Calu3 (cell line): ENCODE measurements around the gene EPHB3. TPM values are rescaled to one million over a fixed set of nuclear protein-coding genes. Genes with fewer than 3 reads are reported as not detected.

Experiments used
- BruUV-seq: library from RNA; stranded (reverse); fragments of 400-500 nt; replicated peaks from 2 replicates; lab custom pipeline; 2021; lab: Mats Ljungman, UMichigan
- CTCF ChIA-PET: fragments of 300-600 bp; sonication (Branson Sonifier 250); formaldehyde crosslinking; loops from one replicate; lab custom pipeline; 2022; ENCODE audit warnings: antibody characterized with exemption; lab: Charles Lee
- DNase-seq: peaks from one replicate; pipeline ENCODE4 v3.0.0; 2022
- H3K27ac Mint-ChIP-seq: one replicate; pipeline ENCODE4 v1.8.0; 2022; ENCODE audit warnings: mixed read lengths; ENCODE audit not compliant: unreplicated experiment
- H3K27me3 Mint-ChIP-seq: one replicate; pipeline ENCODE4 v1.8.0; 2022; ENCODE audit warnings: mixed read lengths; ENCODE audit not compliant: unreplicated experiment
- H3K36me3 Mint-ChIP-seq: one replicate; pipeline ENCODE4 v1.8.0; 2022; ENCODE audit warnings: mild to moderate bottlenecking, moderate library complexity, mixed read lengths; ENCODE audit not compliant: insufficient read depth, unreplicated experiment
- H3K4me1 Mint-ChIP-seq: one replicate; pipeline ENCODE4 v1.8.0; 2022; ENCODE audit warnings: mild to moderate bottlenecking, low read depth, mixed read lengths; ENCODE audit not compliant: unreplicated experiment
- H3K4me3 Mint-ChIP-seq: one replicate; pipeline ENCODE4 v1.8.0; 2022; ENCODE audit warnings: mild to moderate bottlenecking, low read depth, moderate library complexity, mixed read lengths; ENCODE audit not compliant: unreplicated experiment
- H3K9me3 Mint-ChIP-seq: one replicate; pipeline ENCODE4 v1.8.0; 2022; ENCODE audit warnings: low read depth, mixed read lengths; ENCODE audit not compliant: unreplicated experiment
- intact Hi-C: fragments of 100-400 bp; cut with micrococcal nuclease; formaldehyde crosslinking; loops from one replicate; pipeline ENCODE4 v1.10.0; 2022; ENCODE audit not compliant: unreplicated experiment
- total RNA-seq: library from RNA; stranded (reverse); gene quantifications from 2 replicates; pipeline ENCODE4 v1.2.3, GENCODE V29; 2022
- TF ChIP-seq, protein P1 (sequence below): fragments of 200-600 bp; IDR thresholded peaks from one replicate; pipeline ENCODE4 v1.8.0; 2022; ENCODE audit warnings: antibody characterized with exemption; ENCODE audit not compliant: unreplicated experiment

EPHB3 gene
- total RNA-seq, 1 experiment from 2014 or later, result 2.5 TPM

DNA sequence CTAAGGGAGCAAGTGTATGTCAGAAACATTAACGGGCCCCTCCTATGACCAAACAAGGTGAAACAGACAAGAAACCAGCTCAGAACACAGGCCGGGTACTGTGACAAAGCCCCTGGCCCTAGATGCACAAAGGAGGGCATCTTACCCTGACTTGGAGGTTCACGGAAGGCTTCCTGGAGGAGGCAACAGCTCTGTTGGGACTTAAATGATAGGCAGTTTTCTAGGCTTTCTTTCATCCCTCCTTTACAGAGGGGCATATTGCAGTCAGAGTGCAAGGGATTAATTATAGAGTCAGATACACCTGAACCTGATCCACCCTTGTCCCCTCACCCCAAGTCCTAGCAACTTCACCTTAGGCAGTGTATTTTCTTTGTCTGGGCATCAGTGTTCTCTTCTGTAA lies 8.4 kb downstream of the EPHB3 start:
- Mint-ChIP-seq H3K9me3 (no peaks in the 10 kb centered on the region), H3K36me3 (peaks cover 25% of the 10 kb centered on the region), H3K4me1 (peaks cover 26% of the 10 kb centered on the region), H3K27ac (no peak overlapping the region), H3K4me3 (peak overlapping the region; percentile 67), H3K27me3 (peaks cover 63% of the 10 kb centered on the region)
- intact Hi-C loops, result no loop called here
- DNase-seq, result no peak
- TF ChIP-seq, protein P1, sequence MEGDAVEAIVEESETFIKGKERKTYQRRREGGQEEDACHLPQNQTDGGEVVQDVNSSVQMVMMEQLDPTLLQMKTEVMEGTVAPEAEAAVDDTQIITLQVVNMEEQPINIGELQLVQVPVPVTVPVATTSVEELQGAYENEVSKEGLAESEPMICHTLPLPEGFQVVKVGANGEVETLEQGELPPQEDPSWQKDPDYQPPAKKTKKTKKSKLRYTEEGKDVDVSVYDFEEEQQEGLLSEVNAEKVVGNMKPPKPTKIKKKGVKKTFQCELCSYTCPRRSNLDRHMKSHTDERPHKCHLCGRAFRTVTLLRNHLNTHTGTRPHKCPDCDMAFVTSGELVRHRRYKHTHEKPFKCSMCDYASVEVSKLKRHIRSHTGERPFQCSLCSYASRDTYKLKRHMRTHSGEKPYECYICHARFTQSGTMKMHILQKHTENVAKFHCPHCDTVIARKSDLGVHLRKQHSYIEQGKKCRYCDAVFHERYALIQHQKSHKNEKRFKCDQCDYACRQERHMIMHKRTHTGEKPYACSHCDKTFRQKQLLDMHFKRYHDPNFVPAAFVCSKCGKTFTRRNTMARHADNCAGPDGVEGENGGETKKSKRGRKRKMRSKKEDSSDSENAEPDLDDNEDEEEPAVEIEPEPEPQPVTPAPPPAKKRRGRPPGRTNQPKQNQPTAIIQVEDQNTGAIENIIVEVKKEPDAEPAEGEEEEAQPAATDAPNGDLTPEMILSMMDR, result no peak
- CTCF ChIA-PET, result interaction anchor here (1.3 kb wide), 1 partner anchor 9 kb away, joined by 3 read pairs; the partner anchor contains the start of gene EPHB3
- no TSS peak for BruUV-seq

DNA sequence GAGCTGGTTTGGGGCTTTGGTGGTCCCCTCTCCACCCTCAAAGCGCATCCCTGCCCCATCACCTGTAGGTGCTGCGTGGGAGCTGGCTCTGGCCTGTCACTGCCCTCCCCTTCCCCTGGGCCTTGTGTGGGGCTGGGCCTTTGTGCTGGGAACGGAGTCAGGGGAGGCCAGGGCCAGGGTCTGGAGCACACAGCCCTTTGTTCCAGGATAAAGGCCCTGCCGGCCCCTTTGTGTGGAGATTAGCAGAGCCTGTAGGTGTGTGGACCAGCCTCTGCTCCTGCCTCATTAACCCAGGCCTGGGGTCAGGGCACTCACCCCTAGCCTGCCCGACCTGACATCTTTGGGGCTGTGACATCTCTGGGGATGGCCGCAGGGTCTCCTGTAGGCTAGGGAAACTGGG lies 8.9 kb downstream of the EPHB3 start:
- Mint-ChIP-seq H3K27ac (no peak overlapping the region), H3K27me3 (peaks cover 63% of the 10 kb centered on the region)
- CTCF ChIA-PET, result interaction anchor here (0.7 to 1.3 kb wide), 2 partner anchors 9 to 72 kb away, joined by 3 to 4 read pairs; partner anchors contain the start of gene EPHB3

DNA sequence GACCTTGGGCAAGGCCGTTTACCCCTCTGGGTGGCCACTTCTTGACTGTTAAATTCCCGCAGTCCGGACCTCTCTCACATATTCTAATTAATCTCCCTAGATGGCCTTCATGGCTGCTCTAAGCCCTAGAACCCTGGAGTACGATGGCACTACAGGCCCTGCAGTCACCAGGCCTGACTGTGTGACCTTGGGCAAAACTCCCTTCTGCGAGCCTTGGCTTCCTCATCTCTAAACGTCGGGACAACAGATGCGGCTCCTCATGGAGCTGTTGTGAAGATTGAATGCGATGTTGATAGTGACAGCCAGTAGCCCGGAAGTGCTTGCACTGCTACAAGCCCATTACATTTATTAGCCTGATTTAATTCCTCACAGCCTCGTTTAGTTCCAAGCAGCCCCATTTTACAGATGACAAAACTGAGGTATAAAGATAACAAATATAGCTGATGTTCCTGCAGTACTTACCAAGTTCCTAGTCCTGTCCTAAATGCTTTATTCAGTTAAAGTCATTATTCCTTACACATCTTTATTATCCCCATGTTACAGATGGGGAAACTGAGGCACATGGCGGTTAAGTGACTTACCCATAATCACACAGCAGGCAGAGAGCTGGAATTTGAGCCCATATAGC lies 10.3 kb downstream of the EPHB3 start:
- peaks cover 9% of the 10 kb centered on the region for H3K4me1 Mint-ChIP-seq
- no peak overlapping the region for H3K4me3 Mint-ChIP-seq
- peaks cover 75% of the 10 kb centered on the region for H3K27me3 Mint-ChIP-seq
- H3K36me3 Mint-ChIP-seq, result peaks cover 11% of the 10 kb centered on the region
- no peak overlapping the region for H3K27ac Mint-ChIP-seq
- TF ChIP-seq, protein P1, result no peak
- BruUV-seq, result no TSS peak
- DNase-seq, result no peak
- intact Hi-C loops, result no loop called here
- no peaks in the 10 kb centered on the region for H3K9me3 Mint-ChIP-seq
- CTCF ChIA-PET, result no interaction called here

More for the DNA sequence above, 8.9 kb downstream of the EPHB3 start:
- BruUV-seq, result no TSS peak
- no peak for DNase-seq
- H3K36me3 Mint-ChIP-seq, result peaks cover 21% of the 10 kb centered on the region
- no peak overlapping the region for H3K4me3 Mint-ChIP-seq
- H3K4me1 Mint-ChIP-seq, result peaks cover 22% of the 10 kb centered on the region
- H3K9me3 Mint-ChIP-seq, result no peaks in the 10 kb centered on the region
- intact Hi-C loops, result no loop called here
- TF ChIP-seq, protein P1, result no peak

DNA sequence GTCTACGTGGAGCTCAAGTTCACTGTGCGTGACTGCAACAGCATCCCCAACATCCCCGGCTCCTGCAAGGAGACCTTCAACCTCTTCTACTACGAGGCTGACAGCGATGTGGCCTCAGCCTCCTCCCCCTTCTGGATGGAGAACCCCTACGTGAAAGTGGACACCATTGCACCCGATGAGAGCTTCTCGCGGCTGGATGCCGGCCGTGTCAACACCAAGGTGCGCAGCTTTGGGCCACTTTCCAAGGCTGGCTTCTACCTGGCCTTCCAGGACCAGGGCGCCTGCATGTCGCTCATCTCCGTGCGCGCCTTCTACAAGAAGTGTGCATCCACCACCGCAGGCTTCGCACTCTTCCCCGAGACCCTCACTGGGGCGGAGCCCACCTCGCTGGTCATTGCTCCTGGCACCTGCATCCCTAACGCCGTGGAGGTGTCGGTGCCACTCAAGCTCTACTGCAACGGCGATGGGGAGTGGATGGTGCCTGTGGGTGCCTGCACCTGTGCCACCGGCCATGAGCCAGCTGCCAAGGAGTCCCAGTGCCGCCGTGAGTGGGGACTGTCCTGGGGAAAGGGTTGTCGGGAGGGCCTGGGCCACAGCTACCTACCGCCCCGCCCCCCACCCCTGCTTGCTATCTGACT lies 11.2 kb downstream of the EPHB3 start:
- Mint-ChIP-seq H3K4me1 (peaks cover under 1% of the 10 kb centered on the region), H3K27ac (no peak overlapping the region), H3K36me3 (peaks cover 11% of the 10 kb centered on the region), H3K4me3 (no peak overlapping the region), H3K27me3 (peaks cover 72% of the 10 kb centered on the region), H3K9me3 (no peaks in the 10 kb centered on the region)
- no peak for DNase-seq
- BruUV-seq, result no TSS peak
- CTCF ChIA-PET, result interaction anchor here (0.7 kb wide), 1 partner anchor 212 kb away, joined by 4 read pairs; no protein-coding TSS in a partner anchor
- TF ChIP-seq, protein P1, result no peak
- intact Hi-C loops, result no loop called here
